ENCODE results near the gene C16orf89.

GRCh38 chr16:5071681-5072333 is 6.1 kb upstream of the C16orf89 start, which contains the start of gene ALG1:
- TF ChIP-seq REST (IDR thresholded peaks at IDR 0.05; ENCODE audit: insufficient read depth in 1 of 2, low read depth in 2 of 2, low read length in 2 of 2) (no peak), SIN3A (IDR thresholded peaks at IDR 0.05; ENCODE audit: borderline replicate concordance, insufficient read depth, low read length) (no peak), TAF1 (IDR thresholded peaks at IDR 0.05; ENCODE audit: borderline replicate concordance, insufficient read depth, low read length) (peak; percentile 82; the same call in 1 of the 2 replicates), POLR2AphosphoS5 (IDR thresholded peaks at IDR 0.05; ENCODE audit: low read depth, low read length) (peak; percentile 90), FOXP2 (optimal IDR thresholded peaks at IDR 0.05; ENCODE audit: borderline replicate concordance, extremely low read depth, extremely low read length, insufficient read depth) (peak; percentile 76)
